ENCODE data around the gene ACY1.

ACY1 gene

GRCh38 chr3:51967384-51968169, 15.8 kb upstream of the ACY1 start, which contains the start of gene PCBP4:
Gene PCBP4, minus strand, starts transcription at chr3:51967454. Its CDS starts 6,214 bp downstream, at chr3:51961240.
- peak; percentile 66 for ATAC-seq
- peaks cover 6% of the 10 kb centered on the region for H3K36me3 Mint-ChIP-seq
- peak within 1 kb of the TSS; percentile 77 for H3K4me3 Mint-ChIP-seq
- no peaks in the 10 kb centered on the region for H3K9me3 Mint-ChIP-seq
- H3K4me1 Mint-ChIP-seq, result peaks cover 41% of the 10 kb centered on the region
- DNase-seq (ENCODE audit: low spot score in 2 of 2), result peak in 1 of 2 donors; percentile 70
- H3K27ac Mint-ChIP-seq, result peak within 1 kb of the TSS; percentile 80

- DNase-seq (ENCODE audit: low spot score in 2 of 2) (no peak), ATAC-seq (no peak)
- peak overlapping the region; percentile 60 for H3K27ac Mint-ChIP-seq
- H3K9me3 Mint-ChIP-seq, result no peaks in the 10 kb centered on the region
- peaks cover 6% of the 10 kb centered on the region for H3K36me3 Mint-ChIP-seq
- H3K4me3 Mint-ChIP-seq, result peak overlapping the region; percentile 77
- peaks cover 41% of the 10 kb centered on the region for H3K4me1 Mint-ChIP-seq
Observed at GRCh38 chr3:51968170-51968775, 15.1 kb upstream of the ACY1 start.

GRCh38 chr3:51968883-51969678, 14.3 kb upstream of the ACY1 start:
- DNase-seq (ENCODE audit: low spot score in 2 of 2) (no peak), ATAC-seq (no peak)
- Mint-ChIP-seq H3K4me1 (peaks cover 48% of the 10 kb centered on the region), H3K36me3 (peaks cover 14% of the 10 kb centered on the region), H3K9me3 (no peaks in the 10 kb centered on the region), H3K4me3 (peak overlapping the region; percentile 77), H3K27ac (no peak overlapping the region)

GRCh38 chr3:51969841-51970240, 13.5 kb upstream of the ACY1 start:
- no peak for ATAC-seq
- Mint-ChIP-seq H3K9me3 (no peaks in the 10 kb centered on the region), H3K4me1 (peaks cover 52% of the 10 kb centered on the region), H3K4me3 (no peak overlapping the region), H3K36me3 (peaks cover 14% of the 10 kb centered on the region), H3K27ac (peak overlapping the region; percentile 73)
- DNase-seq (ENCODE audit: low spot score in 2 of 2), result no peak

- DNase-seq (ENCODE audit: low spot score in 2 of 2) (no peak), ATAC-seq (no peak)
- Mint-ChIP-seq H3K27ac (peak overlapping the region; percentile 73), H3K36me3 (peaks cover 20% of the 10 kb centered on the region), H3K4me3 (no peak overlapping the region), H3K9me3 (no peaks in the 10 kb centered on the region), H3K4me1 (peaks cover 52% of the 10 kb centered on the region)
Observed at GRCh38 chr3:51970606-51971300, 12.6 kb upstream of the ACY1 start.

- H3K36me3 Mint-ChIP-seq, result peaks cover 20% of the 10 kb centered on the region
- ATAC-seq (no peak), DNase-seq (ENCODE audit: low spot score in 2 of 2) (no peak)
- peak overlapping the region; percentile 40 for H3K27ac Mint-ChIP-seq
- H3K4me1 Mint-ChIP-seq, result peaks cover 50% of the 10 kb centered on the region
- no peak overlapping the region for H3K4me3 Mint-ChIP-seq
- no peaks in the 10 kb centered on the region for H3K9me3 Mint-ChIP-seq
Observed at GRCh38 chr3:51971350-51971749, 12.0 kb upstream of the ACY1 start.

GRCh38 chr3:51974277-51974962, 8.9 kb upstream of the ACY1 start:
- peaks cover 20% of the 10 kb centered on the region for H3K36me3 Mint-ChIP-seq
- DNase-seq (ENCODE audit: low spot score in 2 of 2) (peak in 1 of 2 donors; percentile 69), ATAC-seq (peak; percentile 43)
- no peaks in the 10 kb centered on the region for H3K9me3 Mint-ChIP-seq
- peak overlapping the region; percentile 96 for H3K27ac Mint-ChIP-seq
- H3K4me1 Mint-ChIP-seq, result peaks cover 42% of the 10 kb centered on the region
- peak overlapping the region; percentile 82 for H3K4me3 Mint-ChIP-seq

GRCh38 chr3:51974963-51975851, 8.1 kb upstream of the ACY1 start, which contains the start of gene ABHD14A:
Gene ABHD14A, plus strand, starts transcription at chr3:51975064. Its CDS starts 72 bp downstream, at chr3:51975136.
- peak; percentile 65 to 86 for DNase-seq (ENCODE audit: low spot score in 2 of 2)
- ATAC-seq, result peak; percentile 83
- Mint-ChIP-seq H3K4me3 (peak within 1 kb of the TSS; percentile 82), H3K9me3 (no peaks in the 10 kb centered on the region), H3K27ac (peak within 1 kb of the TSS; percentile 96), H3K36me3 (peaks cover 20% of the 10 kb centered on the region), H3K4me1 (peaks cover 42% of the 10 kb centered on the region)

- ATAC-seq, result no peak
- no peak for DNase-seq (ENCODE audit: low spot score in 2 of 2)
Observed at GRCh38 chr3:51975852-51976549, 7.3 kb upstream of the ACY1 start.

GRCh38 chr3:51977446-51978142, 5.7 kb upstream of the ACY1 start:
- peaks cover 57% of the 10 kb centered on the region for H3K4me1 Mint-ChIP-seq
- DNase-seq (ENCODE audit: low spot score in 2 of 2) (no peak), ATAC-seq (peak; percentile 52)
- peak overlapping the region; percentile 77 for H3K27ac Mint-ChIP-seq
- peak overlapping the region; percentile 31 for H3K4me3 Mint-ChIP-seq
- peaks cover 22% of the 10 kb centered on the region for H3K36me3 Mint-ChIP-seq
- H3K9me3 Mint-ChIP-seq, result no peaks in the 10 kb centered on the region

More at GRCh38 chr3:51975852-51976549, 7.3 kb upstream of the ACY1 start:
- peaks cover 46% of the 10 kb centered on the region for H3K4me1 Mint-ChIP-seq
- peaks cover 21% of the 10 kb centered on the region for H3K36me3 Mint-ChIP-seq
- H3K4me3 Mint-ChIP-seq, result peak overlapping the region; percentile 82
- no peaks in the 10 kb centered on the region for H3K9me3 Mint-ChIP-seq
- H3K27ac Mint-ChIP-seq, result peak overlapping the region; percentile 96

- ATAC-seq (no peak), DNase-seq (ENCODE audit: low spot score in 2 of 2) (no peak)
- Mint-ChIP-seq H3K27ac (peak overlapping the region; percentile 77), H3K36me3 (peaks cover 22% of the 10 kb centered on the region), H3K4me3 (no peak overlapping the region), H3K9me3 (no peaks in the 10 kb centered on the region), H3K4me1 (peaks cover 62% of the 10 kb centered on the region)
Observed at GRCh38 chr3:51978143-51978502, 5.2 kb upstream of the ACY1 start.

- DNase-seq (ENCODE audit: low spot score in 2 of 2) (no peak), ATAC-seq (no peak)
- no peak overlapping the region for H3K4me3 Mint-ChIP-seq
- peaks cover 13% of the 10 kb centered on the region for H3K36me3 Mint-ChIP-seq
- no peaks in the 10 kb centered on the region for H3K9me3 Mint-ChIP-seq
- no peak overlapping the region for H3K27ac Mint-ChIP-seq
- H3K4me1 Mint-ChIP-seq, result peaks cover 55% of the 10 kb centered on the region
Observed at GRCh38 chr3:51980253-51980652, 3.1 kb upstream of the ACY1 start.

Measured in stimulated activated effector memory CD8-positive, alpha-beta T cell treated with anti-CD3 and anti-CD28 coated beads, Interleukin-12 subunit alpha, Interleukin-12 subunit beta, amount 100 ng/mL, for 72 hours (primary cell).